AG10803 (cell line): ENCODE results near the gene GBGT1.
A peak's percentile ranks its signal among the peaks of the same experiment; 100 is the strongest.

Source experiments
- DNase-seq: peaks from one replicate; pipeline ENCODE4 v3.0.0; 2010; ENCODE audit warnings: low read depth
- H3K4me3 ChIP-seq: 2 replicates; pipeline ENCODE4 v1.5.1; 2011; ENCODE audit warnings: mild to moderate bottlenecking, low read length, control low read depth
- CTCF ChIP-seq: conservative IDR thresholded peaks from 2 replicates; pipeline ENCODE4 v1.5.1; 2011; ENCODE audit warnings: mild to moderate bottlenecking, low read length, control low read depth, inconsistent platforms

GBGT1 gene

GRCh38 chr9:133118179-133118520 lies 45.6 kb downstream of the GBGT1 start:
- no peak overlapping the region for H3K4me3 ChIP-seq
- TF ChIP-seq CTCF, result no peak
- DNase-seq, result no peak

GRCh38 chr9:133117271-133118178 lies 46.2 kb downstream of the GBGT1 start:
- peak; percentile 24 for TF ChIP-seq CTCF
- H3K4me3 ChIP-seq, result no peak overlapping the region
- peak; percentile 82 for DNase-seq

GRCh38 chr9:133116346-133117231 lies 47.1 kb downstream of the GBGT1 start:
- TF ChIP-seq CTCF, result no peak
- no peak for DNase-seq
- H3K4me3 ChIP-seq, result no peak overlapping the region

GRCh38 chr9:133115604-133116345 lies 47.9 kb downstream of the GBGT1 start:
- H3K4me3 ChIP-seq, result no peak overlapping the region
- no peak for TF ChIP-seq CTCF
- peak; percentile 46 for DNase-seq

- H3K4me3 ChIP-seq, result no peak overlapping the region
- DNase-seq, result no peak
Observed at GRCh38 chr9:133114886-133115603, 48.7 kb downstream of the GBGT1 start.

More at GRCh38 chr9:133114886-133115603, 48.7 kb downstream of the GBGT1 start:
- TF ChIP-seq CTCF, result no peak
